Left forelimb (tissue), 1 donor: ENCODE results near the gene ELOF1.

ENCODE experiments used
- DNase-seq: peaks from one replicate; pipeline ENCODE4 v3.0.0-alpha.2; 2018; ENCODE audit warnings: low spot score

The ELOF1 gene

GRCh38 chr19:11535792-11536595 is 23.0 kb downstream of the ELOF1 start:
- peak; percentile 88 for DNase-seq

- DNase-seq = no peak
These were observed 24.1 kb downstream of the ELOF1 start for GRCh38 chr19:11534948-11535347.

GRCh38 chr19:11534538-11534937 is 24.5 kb downstream of the ELOF1 start:
- DNase-seq = no peak

- no peak for DNase-seq
These were observed 28.6 kb downstream of the ELOF1 start for GRCh38 chr19:11530432-11530831.

- DNase-seq = peak; percentile 96
These were observed 30.3 kb downstream of the ELOF1 start, which contains the start of gene ECSIT for GRCh38 chr19:11528551-11529341. Gene ECSIT (minus strand): TSS chr19:11529134. CDS start chr19:11519170, 9,964 bp downstream.

- no peak for DNase-seq
These were observed 39.9 kb downstream of the ELOF1 start for GRCh38 chr19:11519138-11519537.

GRCh38 chr19:11513946-11514345 is 45.1 kb downstream of the ELOF1 start:
- no peak for DNase-seq

GRCh38 chr19:11510444-11510843 is 48.6 kb downstream of the ELOF1 start:
- DNase-seq = no peak

- DNase-seq = no peak
These were observed 51.5 kb downstream of the ELOF1 start for GRCh38 chr19:11507370-11508078.

- DNase-seq = no peak
These were observed 52.1 kb downstream of the ELOF1 start for GRCh38 chr19:11506967-11507366.

GRCh38 chr19:11506101-11506555 is 52.9 kb downstream of the ELOF1 start:
- no peak for DNase-seq

GRCh38 chr19:11505504-11506100 is 53.4 kb downstream of the ELOF1 start, which contains the start of gene ZNF653:
Gene ZNF653 (minus strand): TSS chr19:11505839. CDS start chr19:11505786, 53 bp downstream.
- DNase-seq = peak; percentile 97

GRCh38 chr19:11505032-11505503 is 54.0 kb downstream of the ELOF1 start:
- DNase-seq = peak; percentile 97

- DNase-seq = no peak
These were observed 54.5 kb downstream of the ELOF1 start for GRCh38 chr19:11504502-11505031.
